ENCODE results near the gene ZNF746.

GRCh38 chr7:149527414-149527813 lies 29.8 kb upstream of the ZNF746 start:
- TF ChIP-seq CTCF (IDR thresholded peaks at IDR 0.05; ENCODE audit: insufficient read depth, low read depth, low read length) (no peak), EZH2 (IDR thresholded peaks at IDR 0.05; ENCODE audit: insufficient read depth, low read length) (no peak)
